Stimulated activated CD4-positive, alpha-beta T cell treated with anti-CD3 and anti-CD28 coated beads, Interleukin-1b, Interleukin-23, amount 100 ng/mL, for 48 hours (primary cell): ENCODE data around the gene APOM.
A peak's percentile ranks its signal among the peaks of the same experiment; 100 is the strongest.

Experiments
- DNase-seq: peaks from one replicate; pipeline ENCODE4 v3.0.0-alpha.2; 2020

Gene APOM

GRCh38 chr6:31686483-31686882, 30.8 kb downstream of the APOM start:
- no peak for DNase-seq

- no peak for DNase-seq
Observed at GRCh38 chr6:31687321-31687720, 31.6 kb downstream of the APOM start.

DNA sequence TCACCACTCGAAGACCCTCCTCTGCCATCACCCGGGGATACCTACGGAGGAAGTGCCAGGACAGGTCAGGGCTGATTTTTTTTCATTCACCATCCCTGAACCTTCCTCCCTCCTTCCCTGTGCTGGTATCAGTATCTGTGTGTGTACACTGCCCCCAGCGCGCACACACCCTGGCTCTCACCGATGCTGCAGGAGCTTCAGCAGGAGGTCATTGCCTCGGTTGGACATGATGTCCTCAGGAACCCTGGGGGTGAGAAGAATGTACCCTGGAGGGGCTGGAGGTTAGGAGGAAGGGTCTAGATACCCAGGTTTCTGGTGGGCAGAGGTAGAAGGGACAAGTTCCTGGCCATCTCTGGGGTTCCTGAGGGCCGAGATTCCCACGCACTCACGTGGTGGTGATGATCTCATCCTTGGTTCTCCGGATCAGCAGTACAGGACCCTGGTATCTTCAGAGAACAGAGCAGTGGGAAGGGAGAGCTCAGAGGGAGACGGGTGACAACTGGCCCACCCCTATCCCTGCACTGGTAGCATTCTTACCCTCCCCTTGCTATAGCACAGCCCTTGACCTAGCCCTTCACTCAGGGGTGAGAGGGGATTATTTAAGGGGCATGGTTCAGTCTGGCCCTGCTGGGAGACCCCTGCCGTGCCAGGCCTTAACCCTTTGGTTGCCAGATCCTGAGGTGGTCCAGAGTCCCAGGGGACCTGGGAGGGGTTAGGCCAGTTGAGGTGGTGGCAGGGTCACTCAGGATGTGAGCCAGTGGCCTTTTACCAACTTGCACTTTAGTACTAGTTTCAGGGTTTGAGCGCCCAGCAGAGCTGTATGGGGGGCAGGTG, 32.4 kb downstream of the APOM start:
- no peak for DNase-seq

DNA sequence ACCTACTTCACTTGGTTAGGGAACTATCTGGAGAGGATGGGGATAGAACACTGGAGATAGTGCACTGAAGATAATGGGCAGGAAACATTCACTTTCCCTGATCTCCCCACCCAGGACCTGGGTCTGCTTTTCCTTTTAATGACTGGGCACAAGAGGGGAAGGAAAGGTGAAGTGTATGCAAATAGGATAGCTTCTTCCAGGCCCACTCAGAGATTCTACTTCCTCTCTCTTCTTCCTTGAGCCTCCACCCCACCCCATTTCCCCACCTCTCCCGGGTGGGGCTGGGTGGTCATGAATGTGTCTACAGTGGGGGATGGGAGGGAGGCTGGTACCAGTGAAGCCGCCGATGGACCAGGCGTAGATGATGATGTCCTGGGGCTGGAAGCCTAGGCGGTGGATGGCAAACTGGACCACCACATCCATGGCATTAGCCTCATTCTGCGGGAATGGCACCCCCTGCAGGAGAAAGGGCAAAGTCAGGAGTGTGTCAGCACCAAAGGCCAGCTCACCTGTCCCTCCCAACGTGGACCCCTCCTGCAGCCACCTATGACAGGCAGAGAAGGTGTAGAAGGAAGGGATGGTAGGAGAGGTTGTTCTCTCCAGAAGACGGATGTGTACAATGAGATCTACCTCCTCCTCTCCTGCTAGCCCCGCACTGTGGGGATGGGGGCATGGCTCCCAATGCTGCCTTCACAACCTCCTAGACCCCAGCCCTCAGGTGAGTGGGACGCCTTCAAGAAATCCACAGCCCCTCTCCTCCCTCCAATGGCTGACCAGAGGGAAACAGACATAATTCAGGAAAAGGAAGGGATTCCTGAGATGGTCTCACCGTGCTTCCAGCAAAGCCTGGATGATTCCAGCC, 33.8 kb downstream of the APOM start:
- DNase-seq, result no peak

DNA sequence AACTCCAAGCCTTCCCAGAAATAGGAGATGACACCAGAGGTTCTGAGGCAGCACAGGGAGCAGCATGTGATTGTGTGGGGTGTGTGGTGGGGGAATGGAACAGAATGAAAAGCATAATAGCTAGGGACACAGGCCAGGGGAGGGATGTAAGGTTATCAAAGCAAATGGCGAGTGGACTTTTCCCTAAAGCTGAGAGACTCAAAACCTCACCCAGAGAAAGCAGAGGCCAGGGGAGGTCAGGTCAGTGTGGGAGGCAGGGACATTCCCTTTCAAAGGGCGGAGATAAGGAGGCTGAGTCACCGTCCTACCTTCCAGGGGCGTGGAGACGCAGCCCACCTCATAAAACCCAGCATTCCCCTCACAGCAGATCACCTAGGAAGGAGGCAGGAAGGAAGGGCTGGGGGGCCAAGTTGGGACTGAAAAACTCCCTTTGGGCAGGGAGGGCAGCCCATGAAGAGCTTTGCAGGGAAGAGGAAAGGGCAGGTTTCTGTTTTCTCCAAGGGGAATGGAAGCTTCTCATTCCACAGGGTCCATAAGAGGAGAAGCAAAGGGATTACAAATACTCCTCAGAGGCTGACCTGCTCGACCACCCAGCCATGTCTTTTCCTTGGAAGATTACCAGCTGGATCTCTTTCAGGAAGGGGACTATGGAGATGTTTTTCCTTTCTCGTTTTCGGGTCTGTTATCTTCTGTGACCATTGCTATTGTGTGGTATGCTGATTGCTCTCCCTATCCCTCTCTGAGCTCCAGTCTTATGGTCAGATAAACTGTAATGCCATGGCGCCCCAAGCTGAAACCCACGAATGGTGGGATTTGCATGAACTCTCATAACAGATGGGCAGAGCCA, 34.8 kb downstream of the APOM start:
- no peak for DNase-seq

DNA sequence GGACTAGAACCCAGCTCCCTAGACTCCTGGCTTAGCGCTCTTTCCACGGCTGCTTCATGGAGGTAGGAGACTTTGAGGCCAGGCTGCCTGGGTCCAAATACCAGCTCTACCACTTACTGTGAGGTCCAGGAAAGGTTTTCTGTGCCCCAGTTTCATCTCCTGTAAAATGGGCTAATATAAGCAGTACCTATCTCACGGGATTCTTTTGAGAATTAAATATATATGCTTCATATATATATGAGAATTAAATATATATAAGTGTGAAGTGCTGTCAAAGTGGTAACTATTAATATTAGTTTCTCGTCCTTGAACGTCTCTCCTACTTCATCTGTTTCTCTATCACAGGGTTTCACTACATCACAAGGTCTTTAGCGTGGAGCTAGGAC, 35.4 kb downstream of the APOM start:
- no peak for DNase-seq

DNA sequence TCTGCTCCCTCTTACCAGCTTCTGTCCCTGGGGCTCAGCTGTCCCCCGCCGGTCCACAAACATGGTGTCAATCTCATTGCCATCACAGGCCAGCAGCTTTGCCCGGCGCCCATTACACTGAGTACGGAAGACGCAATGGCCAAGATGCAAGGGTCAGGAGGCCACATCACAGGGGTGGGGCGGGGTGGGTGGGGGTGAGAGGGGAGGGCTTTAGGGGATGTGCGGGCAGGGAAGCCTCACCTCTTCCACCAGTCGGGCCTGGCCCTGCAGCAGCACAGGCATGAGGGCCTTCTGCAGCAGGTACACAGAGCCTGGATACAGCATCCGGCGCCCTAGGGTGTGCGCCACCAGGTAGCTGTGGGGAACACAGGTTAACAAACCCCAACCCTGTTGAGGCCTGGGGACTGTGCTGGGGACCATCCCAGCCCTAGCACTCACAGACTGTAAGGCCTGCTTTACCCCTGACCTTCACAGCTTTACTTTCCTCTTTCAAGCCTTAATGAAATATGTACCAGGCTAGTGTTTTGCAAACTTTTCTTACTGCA, 35.9 kb downstream of the APOM start:
- DNase-seq, result no peak

- DNase-seq, result no peak
Observed at GRCh38 chr6:31692353-31692752, 36.7 kb downstream of the APOM start.

- DNase-seq, result no peak
Observed at GRCh38 chr6:31692886-31693285, 37.2 kb downstream of the APOM start.

DNA sequence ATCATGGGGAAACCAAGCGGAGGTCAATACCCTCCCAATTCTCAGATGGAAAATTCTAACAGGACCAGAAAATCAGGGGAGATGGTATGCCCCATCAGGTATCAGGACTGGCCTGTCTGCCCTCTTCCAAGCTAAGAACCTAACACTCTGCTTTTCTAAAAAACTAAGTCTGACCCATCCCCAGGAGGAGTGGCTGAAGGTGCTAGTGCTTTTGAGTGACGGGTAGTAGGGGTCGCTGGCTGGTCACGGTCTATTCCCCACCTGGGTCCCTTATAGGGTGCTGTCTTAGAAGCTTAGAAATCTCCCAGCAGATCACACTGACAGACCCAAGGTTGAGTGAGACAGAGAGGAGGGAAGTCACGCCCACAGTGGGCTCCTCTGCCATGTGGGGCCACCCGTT, 37.8 kb downstream of the APOM start:
- DNase-seq, result no peak

DNA sequence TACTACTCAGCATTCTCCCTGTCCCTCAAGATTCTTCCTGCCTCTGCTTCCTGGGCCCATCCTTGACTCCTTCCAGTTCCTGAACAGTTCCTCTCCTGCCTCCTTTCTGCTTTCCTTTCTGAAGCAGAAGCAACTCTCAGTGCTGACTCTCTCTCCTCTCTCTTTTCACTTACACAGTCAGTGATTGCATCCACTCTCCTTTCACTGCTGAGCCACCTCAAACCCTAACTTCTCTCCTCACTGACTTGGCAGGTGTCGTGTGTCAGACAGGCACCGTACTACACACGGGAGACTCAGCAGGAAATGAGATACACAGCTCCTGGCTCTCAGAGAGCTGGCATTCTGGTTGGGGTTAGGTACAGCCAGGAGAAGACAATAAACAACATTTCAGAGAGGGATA, 41.9 kb downstream of the APOM start:
- DNase-seq, result peak; percentile 21

DNA sequence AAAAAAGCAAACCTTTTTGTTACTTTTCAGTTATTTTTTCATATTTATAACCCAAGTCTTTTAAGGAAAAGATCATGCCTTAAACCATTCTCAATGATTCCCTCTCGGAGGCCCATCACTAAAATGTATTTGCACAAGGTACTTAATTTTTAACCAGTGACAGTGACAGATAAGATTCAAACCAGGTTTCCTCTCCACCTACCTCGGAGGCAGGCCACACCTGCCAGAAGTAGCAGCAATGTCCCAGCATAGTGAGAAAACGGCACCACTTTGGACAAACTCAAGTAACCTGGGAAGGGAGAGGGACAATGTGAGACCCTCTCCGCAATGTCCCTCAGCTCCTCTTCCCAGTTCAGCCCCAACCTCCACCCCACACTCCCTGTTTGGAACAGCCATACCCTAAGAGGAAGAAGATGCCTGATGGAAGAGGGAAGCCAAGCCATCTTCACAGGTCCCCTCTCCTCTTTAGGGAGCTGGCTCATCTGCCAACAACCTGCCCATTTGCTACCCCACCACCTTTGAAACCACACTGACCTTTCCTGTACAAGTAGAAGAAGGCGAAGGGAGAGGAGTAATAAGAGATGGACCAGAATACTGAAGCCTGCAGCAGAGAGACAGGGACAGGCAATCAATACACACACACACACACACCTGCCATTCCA, 45.2 kb downstream of the APOM start:
- DNase-seq, result no peak

DNA sequence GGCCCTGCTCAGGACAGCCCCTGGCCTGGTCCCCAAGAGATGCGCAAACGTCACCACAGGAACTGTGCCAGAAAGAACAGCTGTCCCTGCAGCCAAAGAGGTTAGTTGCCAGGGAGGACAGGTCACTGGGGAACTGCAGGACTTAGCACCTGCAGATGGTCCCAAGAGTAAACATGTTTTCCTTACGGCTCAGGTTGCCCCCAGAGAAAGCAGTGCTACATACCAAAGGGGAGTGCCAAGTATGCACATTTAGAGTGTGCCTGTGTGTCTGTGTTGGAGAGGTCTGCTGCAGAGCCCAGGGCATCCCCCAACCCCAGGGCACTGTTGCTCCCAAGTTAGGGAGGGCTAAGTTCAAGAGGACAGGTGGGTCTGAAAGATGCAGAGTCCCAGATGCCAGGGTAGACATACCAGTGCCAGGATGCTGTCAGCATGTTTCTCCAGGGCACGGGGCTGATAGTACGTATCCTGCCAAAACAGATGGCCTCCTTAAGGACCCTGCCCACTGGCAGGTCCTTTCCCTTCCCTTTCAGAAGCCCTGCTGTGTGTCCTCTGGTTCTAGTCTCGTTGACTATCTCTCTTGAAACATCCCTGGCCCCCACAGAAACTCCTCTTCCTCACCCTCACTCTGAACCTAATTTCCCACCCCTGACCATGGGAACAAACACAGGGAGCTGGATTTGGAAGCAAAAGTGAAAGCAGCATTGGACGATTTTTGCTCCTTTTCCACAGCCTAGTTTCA, 46.1 kb downstream of the APOM start:
- DNase-seq, result no peak

DNA sequence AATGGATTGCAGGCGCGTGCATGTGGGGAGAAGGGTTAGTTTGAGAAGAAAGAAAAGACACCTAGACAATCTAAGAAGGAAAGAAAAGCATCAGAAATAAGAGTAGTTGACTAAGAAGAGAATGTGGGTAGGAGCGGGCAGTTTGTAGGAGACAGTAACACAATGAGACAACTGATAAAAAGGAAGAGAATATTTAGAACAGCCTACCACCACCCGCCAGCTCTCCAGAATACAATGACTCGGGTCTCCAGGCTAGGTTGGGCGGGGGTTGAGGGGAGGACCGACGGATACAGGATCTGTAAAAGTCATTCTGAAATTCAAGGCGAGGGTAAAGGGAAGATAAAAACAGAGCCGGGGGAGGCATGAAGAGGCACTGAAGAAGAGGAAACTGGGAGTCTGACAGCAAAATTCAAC, 46.7 kb downstream of the APOM start:
- peak; percentile 44 for DNase-seq

- peak; percentile 97 for DNase-seq
Observed at GRCh38 chr6:31702819-31703716, 47.4 kb downstream of the APOM start, which contains the start of gene ABHD16A. Gene ABHD16A (minus strand): TSS chr6:31703324. CDS start chr6:31703281, 43 bp downstream.

DNA sequence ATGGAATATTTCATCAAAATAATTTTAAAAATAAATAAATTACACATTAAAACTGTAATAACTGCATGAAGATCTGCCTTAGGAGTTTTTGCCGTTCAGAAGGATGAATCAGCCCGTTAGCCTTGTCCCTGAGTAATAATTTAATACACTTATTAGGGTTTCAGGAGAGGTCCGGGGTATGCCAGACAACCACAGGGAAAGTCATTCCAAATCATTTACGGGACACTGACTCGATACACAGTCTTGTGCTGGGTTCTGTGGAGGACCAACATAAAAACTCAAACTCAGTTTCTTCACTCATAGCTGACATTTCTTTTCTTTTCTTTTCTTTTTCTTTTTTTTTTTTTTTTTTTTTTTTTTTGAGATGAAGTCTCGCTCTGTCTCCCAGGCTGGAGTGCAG, 50.2 kb downstream of the APOM start:
- DNase-seq, result no peak

DNA sequence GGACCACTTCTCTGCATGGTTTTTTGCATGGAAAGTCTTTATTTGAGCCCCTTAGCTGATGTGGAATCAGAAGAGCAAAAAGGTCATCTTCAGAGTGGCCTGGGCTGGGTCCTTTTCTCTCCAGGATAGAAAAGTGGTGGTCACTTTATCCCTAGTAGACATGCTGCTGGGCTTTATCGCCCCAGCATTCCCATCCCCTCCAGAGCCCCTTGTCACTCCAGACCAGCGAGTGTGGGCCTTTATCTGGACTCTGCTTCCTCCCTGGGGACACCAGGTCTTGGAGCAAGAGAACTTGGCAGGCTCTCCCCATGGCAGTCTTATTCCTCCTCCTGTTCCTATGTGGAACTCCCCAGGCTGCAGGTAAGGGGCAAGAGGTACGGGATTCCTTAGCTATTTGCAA, 50.9 kb downstream of the APOM start, which contains the start of gene LY6G6F:
Gene LY6G6F, plus strand, starts transcription at position 268 of the 400 bp plus-strand sequence. Its CDS starts 41 bp downstream, at position 309.
- no peak for DNase-seq

- no peak for DNase-seq
Observed at GRCh38 chr6:31707701-31708100, 52.0 kb downstream of the APOM start.
